Right lobe of liver (tissue), 4 donors: ENCODE data around the gene KLHL15.

Experiments used
- POLR2A ChIP-seq: fragments of 450-650 bp; IDR thresholded peaks from one replicate; pipeline ENCODE4 v1.6.1; 2017; ENCODE audit warnings: antibody characterized with exemption, mild to moderate bottlenecking
- TF ChIP-seq, protein P1 (sequence below), 4 donors: fragments of 200-600 bp in 3 of 4; fragments of 450-650 bp in 1 of 4; IDR thresholded peaks; one replicate each; pipeline versions ENCODE4 v1.5.1 to v1.8.0; 2016 to 2022; ENCODE audit warnings: antibody characterized with exemption in 4 of 4, mild to moderate bottlenecking in 2 of 4
- donor health status: DM: no; HTN: no; CAD: no.
- donor health status: DM: no; HTN: no; CAD: no.
- donor health status: DM: no; HTN: yes; CAD: no.

DNA sequence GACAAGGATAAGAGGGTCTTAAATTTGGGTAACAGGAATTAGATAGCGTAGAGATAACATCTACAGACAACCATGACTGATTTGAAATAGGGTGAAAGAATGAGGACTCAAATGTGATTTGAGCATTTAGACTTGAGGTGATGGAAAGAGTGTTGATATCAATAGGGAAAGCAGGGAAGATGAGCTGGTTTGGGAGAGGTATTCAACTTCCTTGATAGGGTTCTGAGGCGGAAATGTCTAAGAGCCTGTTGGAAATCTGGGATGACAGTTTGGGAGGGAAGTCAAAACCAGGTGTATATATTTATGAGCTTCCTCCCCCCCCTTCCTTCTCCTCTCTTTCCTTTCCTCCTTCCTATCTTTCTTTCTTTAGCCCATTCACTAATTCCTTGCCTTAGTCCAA lies 36.5 kb downstream of the KLHL15 start:
- TF ChIP-seq, protein P1, sequence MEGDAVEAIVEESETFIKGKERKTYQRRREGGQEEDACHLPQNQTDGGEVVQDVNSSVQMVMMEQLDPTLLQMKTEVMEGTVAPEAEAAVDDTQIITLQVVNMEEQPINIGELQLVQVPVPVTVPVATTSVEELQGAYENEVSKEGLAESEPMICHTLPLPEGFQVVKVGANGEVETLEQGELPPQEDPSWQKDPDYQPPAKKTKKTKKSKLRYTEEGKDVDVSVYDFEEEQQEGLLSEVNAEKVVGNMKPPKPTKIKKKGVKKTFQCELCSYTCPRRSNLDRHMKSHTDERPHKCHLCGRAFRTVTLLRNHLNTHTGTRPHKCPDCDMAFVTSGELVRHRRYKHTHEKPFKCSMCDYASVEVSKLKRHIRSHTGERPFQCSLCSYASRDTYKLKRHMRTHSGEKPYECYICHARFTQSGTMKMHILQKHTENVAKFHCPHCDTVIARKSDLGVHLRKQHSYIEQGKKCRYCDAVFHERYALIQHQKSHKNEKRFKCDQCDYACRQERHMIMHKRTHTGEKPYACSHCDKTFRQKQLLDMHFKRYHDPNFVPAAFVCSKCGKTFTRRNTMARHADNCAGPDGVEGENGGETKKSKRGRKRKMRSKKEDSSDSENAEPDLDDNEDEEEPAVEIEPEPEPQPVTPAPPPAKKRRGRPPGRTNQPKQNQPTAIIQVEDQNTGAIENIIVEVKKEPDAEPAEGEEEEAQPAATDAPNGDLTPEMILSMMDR (IDR thresholded peaks at IDR 0.05) = no peak
- no peak for TF ChIP-seq POLR2A
